TTC549 (cell line): ENCODE measurements around the gene INPP5B.
A peak's percentile ranks its signal among the peaks of the same experiment; 100 is the strongest.
"Not testable (repeated sequence)": the region's sequence is repeated elsewhere in the genome, so short reads cannot be mapped to it uniquely, and the experiment has no call there.

Experiments
- FAIRE-seq: peaks from 2 replicates; lab custom pipeline; 2012; peaks lifted over from hg19 to GRCh38; lab: Jason Lieb, UNC

Gene INPP5B

GRCh38 chr1:37910886-37911285 lies 36.0 kb downstream of the INPP5B start:
- not testable (repeated sequence) for FAIRE-seq

- not testable (repeated sequence) for FAIRE-seq
Observed at GRCh38 chr1:37908531-37908930, 38.3 kb downstream of the INPP5B start.

DNA sequence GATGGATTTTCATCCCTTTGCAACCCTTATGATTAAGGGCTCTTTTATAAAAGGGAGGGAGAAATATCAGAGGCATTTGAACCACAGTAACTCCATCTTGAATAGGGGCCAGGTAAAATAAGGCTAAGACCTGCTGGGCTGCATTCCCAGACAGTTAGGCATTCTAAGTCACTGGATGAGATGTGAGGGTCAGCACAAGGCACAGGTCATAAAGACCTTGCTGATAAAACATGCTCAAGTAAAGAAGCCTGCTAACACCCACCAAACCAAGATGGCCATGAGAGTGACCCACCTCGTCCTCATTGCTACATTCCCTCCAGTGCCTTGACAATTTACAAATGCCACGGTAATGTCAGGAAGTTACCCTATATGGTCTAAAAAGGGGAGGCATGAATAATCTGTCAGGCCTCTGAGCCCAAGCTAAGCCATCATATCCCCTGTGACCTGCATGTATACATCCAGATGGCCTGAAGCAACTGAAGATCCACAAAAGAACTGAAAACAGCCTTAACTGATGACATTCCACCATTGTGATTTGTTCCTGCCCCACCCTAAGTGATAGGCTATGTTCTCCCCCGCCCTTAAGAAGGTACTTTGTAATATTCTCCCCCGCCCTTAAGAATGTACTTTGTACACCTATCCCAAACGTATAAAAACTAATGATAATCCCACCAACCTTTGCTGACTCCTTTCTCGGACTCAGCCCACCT lies 39.3 kb downstream of the INPP5B start:
- not testable (repeated sequence) for FAIRE-seq

DNA sequence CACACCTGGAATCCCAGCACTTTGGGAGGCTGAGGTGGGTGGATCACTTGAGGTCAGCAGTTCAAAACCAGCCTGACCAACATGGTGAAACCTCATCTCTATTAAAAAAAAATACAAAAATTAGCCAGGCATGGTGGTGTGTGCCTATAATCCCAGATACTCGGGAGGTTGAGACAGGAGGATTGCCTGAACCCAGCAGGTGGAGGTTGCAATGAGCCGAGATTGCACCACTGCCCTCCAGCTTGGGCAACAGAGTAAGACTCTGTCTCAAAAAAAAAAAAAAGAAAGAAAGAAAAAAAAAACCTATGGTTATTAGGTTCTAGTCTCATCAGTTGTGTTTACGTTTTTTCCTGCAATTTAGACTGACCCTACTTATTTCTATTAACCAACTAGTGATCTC lies 40.3 kb downstream of the INPP5B start:
- not testable (repeated sequence) for FAIRE-seq

DNA sequence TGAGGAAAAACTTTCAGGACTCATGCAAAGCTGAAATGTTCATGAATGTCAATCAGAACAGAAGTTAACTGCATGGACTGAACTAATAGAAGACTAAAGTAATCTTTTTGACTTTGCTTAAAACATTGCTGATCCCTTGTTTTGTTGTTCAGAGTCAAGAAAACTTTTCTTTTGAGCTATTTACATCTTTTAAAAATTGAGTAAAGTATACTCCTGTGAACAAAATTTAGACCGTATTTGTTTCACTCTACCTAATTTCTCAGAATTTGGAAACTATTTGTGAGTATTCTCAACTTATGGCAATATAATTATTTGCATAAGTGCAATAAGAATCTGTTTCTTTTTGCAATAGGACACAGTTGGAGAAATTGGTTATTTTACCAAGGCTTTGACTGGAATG lies 41.1 kb downstream of the INPP5B start:
- no peak for FAIRE-seq

DNA sequence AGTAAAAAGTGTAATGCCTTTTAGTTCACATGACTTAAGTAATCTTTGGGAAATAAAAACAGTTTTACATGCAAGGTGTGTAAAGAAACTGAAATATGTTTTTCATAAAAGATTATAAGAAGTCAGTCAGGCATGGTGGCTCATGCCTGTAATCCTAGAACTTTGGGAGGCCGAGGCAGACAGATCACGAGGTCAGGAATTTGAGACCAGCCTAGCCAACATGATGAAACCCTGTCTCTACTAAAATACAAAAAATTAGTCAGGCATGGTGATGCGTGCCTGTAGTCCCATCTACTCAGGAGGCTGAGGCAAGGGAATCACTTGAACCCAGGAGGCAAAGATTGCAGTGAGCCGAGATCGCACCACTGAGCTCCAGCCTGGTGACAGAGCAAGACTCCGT lies 42.9 kb downstream of the INPP5B start:
- FAIRE-seq, result not testable (repeated sequence)

DNA sequence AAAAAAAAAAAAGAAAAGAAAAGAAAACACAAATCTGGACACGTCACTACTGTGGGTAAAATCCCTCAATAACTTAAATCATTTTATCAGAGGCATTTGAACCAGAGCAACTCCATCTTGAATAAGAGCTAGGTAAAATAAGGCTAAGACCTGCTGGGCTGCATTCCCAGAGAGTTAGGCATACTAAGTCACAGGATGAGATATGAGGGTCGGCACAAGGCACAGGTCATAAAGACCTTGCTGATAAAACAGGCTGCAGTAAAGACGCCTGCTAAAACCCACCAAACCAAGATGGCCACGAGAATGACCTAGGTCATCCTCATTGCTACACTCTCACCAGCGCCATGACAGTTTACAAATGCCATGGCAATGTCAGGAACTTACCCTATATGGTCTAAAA lies 43.9 kb downstream of the INPP5B start:
- FAIRE-seq, result no peak

- no peak for FAIRE-seq
Observed at GRCh38 chr1:37901893-37902225, 45.0 kb downstream of the INPP5B start.

- no peak for FAIRE-seq
Observed at GRCh38 chr1:37901191-37901892, 45.5 kb downstream of the INPP5B start.

DNA sequence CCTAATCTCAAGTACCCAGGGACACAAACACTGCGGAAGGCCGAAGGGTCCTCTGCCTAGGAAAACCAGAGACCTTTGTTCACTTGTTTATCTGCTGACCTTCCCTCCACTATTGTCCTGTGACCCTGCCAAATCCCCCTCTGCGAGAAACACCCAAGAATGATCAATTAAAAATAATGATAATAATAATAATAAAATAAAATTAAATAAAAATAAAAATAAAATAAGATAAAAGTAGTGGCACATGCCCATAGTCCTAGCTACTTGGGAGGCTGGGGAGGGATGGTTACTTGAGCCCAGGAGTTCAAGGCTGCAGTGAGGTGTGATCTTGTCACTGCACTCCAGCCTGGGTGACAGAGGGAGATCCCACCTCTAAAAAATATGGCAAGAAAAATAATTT lies 49.3 kb downstream of the INPP5B start:
- FAIRE-seq, result not testable (repeated sequence)

DNA sequence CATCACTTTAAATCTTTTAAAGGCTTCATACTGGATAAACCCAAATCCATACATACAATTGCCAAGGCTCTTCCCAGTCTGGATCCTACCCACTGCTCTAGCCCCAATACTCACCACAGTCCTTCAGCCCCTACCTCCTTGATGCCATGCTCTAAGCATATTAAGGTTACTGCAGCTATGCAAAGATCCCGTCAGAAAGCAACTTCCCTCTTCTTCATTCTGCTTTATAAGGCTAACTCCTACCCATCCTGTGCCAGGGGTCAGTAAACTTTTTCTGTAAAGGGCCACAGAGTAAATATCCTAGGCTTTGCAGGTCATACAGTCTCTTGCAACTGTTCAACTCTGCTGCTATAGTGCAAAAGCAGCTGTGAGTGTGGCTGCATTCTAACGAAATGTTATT lies 53.2 kb downstream of the INPP5B start:
- no peak for FAIRE-seq

- no peak for FAIRE-seq
Observed at GRCh38 chr1:37892151-37893047, 54.5 kb downstream of the INPP5B start.

DNA sequence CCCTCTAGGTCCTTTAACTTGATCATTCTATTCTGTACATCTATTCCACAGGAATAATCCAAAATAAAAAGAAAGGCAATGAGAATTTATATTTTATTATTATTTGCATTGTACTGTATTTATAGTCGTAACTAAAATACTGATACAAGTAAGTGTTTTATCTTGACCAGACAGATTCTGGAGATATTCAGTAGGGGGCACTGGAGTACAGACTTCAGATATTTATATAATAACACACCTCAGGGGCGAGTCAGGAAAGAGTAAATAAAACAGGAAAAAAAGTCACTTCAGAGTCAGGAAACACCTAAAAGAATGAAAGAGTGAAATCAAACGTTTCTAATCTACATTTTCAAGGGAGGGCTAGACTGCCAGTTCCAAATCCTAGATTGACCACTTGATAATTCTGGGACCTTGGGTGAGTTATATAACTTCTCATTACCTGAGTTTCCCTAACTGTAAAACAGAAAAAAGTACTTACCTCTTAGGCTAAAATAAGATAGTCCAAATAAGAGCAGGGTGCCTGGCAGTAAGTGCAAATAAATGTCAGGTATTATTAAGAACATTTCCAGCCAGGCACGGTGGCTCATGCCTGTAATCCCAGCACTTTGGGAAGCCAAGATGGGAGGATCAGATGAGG lies 56.4 kb downstream of the INPP5B start:
- FAIRE-seq, result peak; percentile 87

- FAIRE-seq, result no peak
Observed at GRCh38 chr1:37888022-37888700, 58.7 kb downstream of the INPP5B start.

- FAIRE-seq, result no peak
Observed at GRCh38 chr1:37884145-37884544, 62.7 kb downstream of the INPP5B start.

DNA sequence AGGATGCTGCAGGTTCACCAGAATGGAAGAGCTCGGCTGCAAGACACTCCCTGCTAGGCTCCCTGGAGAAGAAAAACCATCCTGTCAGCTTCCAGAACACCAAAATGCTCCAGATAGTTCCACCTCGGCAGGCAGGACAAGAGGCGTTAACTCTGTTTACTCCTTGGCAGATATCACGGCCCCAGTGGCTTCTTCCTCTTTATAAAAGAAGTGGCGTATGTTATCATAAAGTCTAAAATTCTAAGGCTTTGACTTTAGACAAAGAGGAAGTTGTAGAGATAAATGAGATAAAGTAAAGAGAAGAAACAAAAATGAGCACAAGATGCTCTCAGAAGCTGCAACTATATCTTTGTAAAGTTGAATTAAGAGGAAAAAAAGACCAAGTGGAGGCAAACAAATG lies 63.2 kb downstream of the INPP5B start:
- FAIRE-seq, result no peak

- no peak for FAIRE-seq
Observed at GRCh38 chr1:37879865-37880264, 67.0 kb downstream of the INPP5B start.

DNA sequence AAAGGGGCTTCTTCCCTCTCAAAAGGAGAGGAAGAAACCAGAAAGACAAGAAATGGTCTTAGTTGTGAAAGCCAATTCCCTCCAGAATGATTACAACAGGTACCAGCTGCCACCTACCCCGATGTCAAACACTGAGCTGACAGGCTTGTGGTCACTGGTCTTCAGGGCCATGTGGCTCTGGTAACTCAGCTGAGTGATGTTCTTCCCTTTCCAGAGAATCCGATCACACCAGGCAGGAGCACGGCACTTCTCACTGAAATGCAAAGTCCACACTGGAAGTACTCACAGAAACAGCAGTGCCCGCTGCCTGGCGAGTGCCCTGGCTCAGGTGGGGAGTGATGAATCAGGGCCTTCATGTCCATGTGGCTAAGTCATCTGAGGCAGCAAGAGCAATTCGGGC lies 68.8 kb downstream of the INPP5B start:
- FAIRE-seq, result no peak

DNA sequence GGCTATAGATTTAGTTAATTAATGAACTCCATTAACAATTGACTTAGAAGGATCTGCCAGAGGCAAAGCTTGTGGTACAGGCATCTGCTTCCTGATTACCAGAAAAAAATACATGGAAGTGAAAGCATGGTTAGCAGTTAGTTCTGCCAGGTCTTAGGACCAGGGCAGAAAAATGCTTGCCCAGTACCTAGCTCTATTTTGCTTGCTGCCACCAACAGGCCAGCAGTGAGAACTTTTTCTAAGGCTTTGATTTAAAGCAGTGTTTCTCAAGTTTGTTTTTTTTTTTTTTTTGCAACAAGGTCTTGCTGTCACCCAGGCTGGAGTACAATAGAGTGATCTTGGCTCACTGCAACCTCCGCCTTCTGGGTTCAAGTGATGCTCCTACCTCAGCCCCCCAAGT lies 71.0 kb downstream of the INPP5B start:
- FAIRE-seq, result peak; percentile 26

- no peak for FAIRE-seq
Observed at GRCh38 chr1:37872692-37873091, 74.2 kb downstream of the INPP5B start.

GRCh38 chr1:37868466-37868865 lies 78.4 kb downstream of the INPP5B start:
- no peak for FAIRE-seq

DNA sequence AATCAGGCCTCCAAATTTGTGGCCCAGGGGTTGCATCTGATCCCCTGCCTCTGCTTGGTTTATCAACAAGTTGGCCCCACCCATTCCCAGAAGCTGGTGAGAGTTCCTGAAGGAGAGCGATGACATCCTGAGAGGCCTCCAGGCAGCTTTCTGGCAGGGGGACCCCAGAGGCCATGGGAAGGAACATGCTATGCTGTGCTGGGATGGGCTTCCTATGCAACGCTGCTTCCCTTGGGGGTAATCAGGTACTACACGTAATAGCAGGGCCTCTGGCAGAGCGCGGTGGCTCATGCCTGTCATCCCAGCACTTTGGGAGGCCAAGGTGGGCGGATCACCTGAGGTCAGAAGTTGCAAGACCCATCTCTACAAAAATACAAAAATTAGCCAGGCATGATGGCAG lies 79.1 kb downstream of the INPP5B start:
- FAIRE-seq, result no peak
